Ammon's horn (tissue), 1 donor: Measurements from ENCODE around the gene NTN1.

Experiments
- DNase-seq: peaks from one replicate; pipeline ENCODE4 v3.0.0-alpha.2; 2016; ENCODE audit warnings: low spot score

Gene NTN1

DNA sequence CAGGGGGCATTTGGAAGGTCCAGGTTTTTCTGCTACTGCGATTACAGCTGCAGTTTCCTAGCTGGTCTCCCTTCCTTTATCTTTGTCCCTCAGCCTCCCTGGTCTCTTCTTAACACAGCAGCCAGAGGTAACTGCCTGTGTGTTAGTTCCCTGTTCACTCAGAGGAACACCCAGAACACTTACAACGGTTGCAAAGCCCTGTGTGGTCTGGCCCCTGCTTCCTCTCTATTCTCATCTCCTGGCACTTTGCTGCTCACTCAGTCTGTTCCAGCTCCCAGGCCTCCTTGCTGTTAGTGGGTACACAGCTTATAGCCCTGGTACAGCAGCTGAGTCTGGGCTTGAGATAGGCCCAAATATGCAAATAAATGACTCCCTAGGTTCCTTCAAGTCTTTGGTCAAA, 16.4 kb downstream of the NTN1 start:
- DNase-seq, result no peak

DNA sequence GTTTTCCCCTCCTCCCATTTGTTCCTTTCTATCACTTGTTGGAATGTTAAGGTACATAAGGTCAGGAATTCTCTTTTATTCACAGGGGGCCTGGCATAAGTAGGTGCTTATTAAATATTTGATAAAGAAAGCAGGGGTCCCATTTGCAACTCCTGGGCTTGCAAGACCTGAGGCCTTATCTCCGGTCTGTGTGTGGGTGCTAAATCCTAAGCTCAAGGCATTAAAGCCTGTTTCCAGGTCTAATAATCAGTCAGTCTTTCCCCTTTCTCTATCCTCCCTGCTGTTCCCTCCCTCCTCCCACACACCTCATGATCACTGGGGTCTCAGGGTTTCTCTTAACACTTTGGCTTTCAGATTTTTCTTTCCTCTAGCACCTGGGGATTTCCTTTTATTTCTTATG, 17.1 kb downstream of the NTN1 start:
- no peak for DNase-seq

- peak; percentile 24 for DNase-seq
Measured at GRCh38 chr17:9044772-9045463, 23.6 kb downstream of the NTN1 start.

DNA sequence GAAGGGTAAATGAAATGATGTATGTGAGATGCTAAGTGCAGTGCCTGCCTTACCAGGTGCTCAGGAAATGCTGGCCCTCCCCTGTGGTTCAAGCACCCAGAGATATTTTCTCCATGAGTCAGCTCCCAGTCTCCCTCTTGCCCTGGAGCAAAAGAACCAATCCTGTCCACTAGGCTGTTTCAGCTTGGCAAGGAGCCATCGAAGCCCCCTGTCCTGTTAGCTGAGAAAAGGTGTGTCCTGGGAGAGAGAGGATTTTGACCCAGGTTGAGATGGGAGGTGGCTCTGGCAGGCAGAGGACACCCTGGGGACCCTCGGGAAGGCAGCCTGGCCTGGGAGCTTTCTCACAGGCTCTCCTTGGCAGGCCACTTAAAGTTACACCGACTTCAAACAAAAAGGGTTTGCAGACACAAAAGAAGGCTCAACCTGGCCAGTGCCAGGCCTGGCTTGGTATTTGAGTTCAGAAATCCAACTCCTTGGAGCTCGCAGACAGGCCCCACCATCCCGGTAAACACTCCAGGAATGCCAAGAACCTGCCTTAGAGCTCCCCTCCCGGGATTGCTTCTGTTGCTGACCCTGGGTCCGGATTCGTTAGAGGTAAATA, 29.6 kb downstream of the NTN1 start:
- no peak for DNase-seq

GRCh38 chr17:9051561-9051960, 30.3 kb downstream of the NTN1 start:
- DNase-seq, result no peak

DNA sequence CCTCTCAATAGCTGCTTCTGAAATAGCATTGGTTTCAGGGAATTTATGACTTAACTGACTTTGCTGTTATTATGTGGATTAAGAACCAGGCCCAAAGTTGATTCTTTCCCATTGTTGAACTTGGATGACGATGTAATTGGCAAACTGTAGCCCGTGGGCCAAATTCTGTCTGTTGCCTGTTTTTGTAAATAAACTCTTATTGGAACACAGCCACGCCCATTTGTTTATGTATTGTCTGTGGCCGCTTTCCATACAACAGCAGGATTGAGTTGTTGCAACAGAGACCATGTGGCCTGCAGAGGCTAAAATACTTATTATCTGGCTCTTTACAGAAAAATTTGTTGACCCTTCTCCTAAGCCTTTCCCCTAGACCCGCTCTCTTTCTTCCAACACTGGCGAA, 31.6 kb downstream of the NTN1 start:
- DNase-seq, result no peak

DNA sequence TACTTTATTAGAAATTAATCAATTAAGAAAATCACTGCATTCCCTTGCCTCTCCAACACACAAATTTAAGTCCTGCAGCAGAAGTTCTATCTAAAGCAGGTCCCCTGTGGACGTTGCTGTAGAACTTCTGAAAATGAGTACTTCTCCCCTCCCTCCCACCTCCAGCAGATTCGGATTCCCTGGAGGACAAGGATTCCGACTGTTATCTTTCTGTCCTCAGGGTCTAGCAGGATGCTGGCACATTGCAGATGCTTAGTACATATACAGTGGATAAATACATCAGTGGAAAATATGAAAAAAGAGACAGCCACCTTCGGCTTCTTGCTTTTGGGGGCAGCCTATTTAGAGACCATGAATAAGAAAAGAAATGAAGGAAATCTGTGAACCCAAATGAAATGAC, 32.1 kb downstream of the NTN1 start:
- DNase-seq, result no peak

DNA sequence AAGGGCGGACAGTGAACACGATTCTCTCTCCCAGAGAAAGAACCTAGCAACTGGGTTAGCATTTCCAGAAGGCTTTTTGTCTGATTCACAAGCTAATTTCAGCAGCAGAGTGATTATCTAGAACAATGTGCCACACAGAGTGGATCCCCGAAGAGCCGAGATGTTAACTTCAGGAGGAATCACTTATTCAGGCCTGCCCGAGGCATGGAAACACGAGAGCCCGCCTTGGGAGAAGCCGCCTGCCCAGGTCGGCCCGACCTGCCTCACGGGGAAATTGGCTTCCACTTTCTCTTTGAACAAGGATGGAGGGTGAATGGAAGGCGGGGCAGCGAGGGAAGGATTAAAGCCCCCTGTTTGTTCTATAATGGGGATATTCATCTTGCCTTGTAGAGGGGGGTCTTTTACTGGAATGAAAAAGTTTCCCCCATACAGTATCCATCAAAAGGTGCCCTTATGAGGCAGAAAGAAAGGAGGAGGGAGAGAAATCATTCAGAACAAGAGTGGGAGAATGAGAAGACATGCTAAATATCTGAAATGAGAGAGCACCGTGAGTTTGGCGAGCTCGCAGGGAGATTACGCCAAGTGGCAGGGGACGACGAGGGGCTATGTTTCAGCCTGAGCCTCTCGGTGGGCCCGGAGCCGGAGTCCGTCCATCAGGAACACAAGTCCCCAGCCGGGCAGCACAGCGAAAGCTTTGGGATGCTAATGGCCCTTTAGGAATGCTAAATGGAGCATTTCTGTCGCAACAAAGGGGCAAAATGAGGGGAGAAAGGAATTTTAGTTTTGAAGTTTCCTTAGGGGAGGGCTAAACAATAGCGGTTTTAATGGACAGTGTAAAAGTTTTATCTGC, 33.0 kb downstream of the NTN1 start:
- no peak for DNase-seq

DNA sequence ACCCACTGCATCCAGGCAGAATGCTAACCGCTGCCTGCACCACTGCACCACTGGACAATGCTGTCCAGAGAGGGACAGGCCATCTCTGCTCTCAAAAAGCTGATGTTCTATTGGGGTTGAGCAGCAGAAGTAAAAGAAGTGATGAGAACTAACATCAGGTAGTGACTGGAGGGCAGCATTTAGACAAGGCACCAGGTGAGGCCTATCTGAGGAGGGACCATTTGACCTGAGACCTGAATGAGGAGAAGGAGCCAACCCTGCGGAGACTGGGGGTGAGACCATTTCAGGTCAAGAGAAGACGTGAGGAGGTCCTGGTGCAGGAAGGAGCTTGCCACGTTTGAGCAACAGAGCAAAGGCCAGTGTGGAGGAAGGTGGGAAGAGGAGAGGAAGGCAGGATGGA, 34.0 kb downstream of the NTN1 start:
- DNase-seq, result no peak

GRCh38 chr17:9056566-9056965, 35.3 kb downstream of the NTN1 start:
- no peak for DNase-seq

DNA sequence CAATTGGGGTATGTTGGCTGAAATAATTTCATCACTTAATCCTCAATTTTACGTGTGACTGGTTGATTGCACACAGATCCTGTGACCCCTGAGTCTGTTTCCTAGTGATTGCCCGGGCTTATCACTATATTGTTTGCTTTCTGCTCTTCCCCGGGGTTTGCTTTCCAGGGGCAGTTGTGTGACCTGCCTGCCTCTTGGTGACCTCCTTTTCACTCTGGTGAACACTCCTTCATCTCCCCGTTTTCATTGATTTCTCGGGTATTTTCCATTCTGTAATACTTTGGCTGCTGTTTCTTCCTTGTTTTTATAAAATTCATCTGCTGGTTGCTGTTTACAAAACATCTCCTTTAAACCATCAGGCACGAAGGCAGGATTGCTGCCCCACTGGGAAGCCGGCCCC, 36.0 kb downstream of the NTN1 start:
- no peak for DNase-seq

DNA sequence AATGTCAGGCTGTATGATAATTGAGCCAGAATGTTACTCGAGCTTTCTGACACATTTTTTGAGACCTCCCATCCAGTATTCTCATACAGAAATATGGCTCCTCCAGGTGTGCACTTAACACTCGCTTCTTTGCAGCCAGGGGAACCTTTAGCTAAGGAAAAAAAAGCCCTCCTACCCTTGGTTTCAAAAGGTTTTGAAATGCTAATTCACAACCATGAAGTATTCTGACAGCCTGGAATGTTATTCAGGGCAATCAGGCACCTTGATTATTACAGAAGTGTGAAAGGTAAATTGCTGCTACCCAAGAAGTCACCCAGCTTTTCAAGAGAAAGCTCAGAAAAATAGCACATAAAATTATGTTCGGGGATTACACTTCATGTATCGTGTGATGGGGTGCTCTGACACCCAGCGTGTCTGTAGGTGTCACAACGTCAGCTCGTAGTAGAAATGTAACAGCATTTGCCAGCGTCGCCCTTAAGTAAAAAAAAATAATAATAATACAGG, 41.1 kb downstream of the NTN1 start:
- no peak for DNase-seq

DNA sequence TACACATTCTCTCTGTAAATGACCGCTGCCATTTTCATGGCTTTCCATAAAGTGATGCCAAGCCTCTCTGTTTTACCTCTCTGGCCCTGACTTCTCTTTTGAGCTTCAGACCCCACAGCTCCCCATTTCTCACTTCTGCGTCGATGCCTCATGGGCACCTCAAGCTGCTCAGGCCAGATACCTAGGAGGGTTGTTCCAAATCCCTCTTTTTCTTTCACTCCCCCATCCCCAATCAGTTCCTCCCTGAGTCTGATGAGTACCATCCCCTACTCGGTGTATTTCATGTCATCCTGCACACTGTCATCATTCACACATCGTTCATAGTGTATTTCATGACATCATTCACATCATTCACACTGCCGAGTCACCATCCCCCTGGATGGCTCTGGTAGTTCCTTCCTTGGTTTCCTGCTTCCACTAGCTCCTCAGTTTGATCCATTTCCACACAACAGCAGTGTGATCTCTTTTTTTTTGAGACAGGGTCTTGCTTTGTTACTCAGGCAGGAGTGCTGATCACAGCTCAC, 43.1 kb downstream of the NTN1 start:
- DNase-seq, result no peak

DNA sequence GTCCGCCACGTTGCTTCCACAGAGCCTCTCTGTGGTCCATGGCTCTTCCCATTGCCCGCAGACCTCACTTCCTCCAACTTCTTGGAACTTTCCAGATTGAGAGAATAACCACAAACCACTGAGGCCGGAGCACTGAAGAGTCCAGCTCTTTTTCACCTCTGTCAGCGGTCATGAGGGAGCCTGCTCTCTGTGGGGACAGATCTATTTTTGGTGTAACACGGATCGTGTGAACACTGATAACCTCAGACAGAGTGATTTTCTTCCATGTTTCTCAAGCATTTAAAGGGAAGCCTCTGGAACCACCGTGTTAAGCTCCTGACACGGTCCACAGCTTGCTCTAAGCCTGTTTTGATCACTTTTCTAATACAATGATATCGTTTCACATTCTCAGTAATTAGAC, 49.7 kb downstream of the NTN1 start:
- DNase-seq, result no peak

DNA sequence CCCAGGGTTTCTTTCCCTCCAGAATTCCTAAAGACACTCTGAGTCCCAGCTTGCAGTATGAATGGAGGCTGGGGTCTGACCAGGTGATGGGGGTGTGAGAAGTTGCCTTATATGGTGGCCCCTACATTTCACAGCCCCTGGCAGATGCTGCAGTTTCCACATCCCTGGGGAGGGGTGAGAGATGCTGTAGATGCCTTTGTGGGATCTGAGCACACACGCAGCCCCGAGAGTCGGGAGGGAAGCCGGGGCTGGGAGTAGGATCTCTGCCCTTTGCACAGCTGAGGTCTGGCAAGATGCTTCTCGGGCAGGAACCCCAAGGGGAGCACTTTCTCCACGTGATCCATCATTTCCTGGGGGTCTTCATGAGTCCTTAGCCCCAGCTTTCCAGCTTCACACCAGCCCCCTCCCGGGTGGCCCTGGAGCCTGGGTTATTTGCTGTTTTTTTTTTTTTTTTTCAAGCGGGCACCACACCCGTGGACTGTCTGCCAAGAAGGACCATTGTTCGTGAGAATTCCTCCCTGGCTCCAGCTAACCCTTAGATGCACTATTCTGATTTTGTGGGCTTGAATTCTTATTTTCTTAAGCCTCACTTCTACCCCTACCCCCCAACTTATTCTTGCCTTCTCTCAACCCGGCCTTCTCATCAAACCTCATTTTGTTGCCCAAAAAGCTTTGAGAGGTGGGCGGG, 50.6 kb downstream of the NTN1 start:
- no peak for DNase-seq

DNA sequence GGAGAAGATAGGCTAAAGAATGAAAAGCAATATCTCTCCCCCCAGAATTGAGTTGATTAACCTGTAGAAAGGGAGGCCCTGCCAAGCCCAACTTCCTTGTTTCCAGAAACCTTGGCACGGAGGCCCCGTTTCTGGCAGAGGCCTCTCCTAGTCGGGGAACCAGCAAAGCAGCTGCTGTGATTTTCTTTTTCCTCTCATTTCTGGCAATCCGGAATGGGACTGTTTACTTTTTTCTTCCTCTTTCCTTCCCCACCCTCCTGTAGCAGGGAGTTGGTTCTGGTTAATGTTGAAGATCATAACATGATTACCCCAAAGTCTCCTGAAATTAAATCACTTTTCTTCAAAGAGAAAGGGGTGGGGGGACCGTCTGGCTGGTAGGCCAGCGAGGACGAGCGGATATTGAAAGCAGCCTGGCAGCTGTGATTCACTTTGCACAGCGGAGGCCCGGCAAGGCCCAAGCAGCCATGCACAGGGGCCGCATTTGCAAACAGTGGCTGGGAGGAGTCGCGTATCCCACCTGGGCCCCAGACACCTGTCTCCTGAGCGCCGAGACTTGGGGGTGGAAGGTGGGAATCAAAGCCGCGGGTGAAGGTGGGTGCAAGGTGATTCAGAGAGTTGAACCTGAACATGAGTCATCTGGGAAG, 51.5 kb downstream of the NTN1 start:
- DNase-seq, result no peak

- DNase-seq, result no peak
Measured at GRCh38 chr17:9074131-9074530, 52.8 kb downstream of the NTN1 start.

GRCh38 chr17:9079461-9080103, 58.3 kb downstream of the NTN1 start:
- DNase-seq, result no peak

GRCh38 chr17:9080296-9080914, 59.1 kb downstream of the NTN1 start:
- no peak for DNase-seq

DNA sequence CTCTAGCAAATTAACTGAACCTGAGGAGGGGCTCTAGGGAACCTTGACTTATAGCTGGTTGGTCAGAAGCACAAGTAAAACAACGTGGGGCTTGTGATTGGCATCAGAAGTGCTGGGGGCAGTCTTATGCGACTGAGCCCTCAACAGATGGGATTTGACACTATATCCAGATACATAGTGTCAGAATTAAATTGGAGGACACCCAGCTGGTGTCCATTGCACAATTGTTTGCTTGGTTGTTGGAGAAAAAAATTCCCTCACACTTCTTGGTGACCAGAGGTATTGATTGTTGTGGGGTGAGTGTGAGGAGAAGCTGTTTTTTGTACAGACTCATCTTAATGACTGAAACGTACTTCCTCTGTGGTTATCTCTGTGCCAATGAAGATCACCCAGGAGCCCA, 59.7 kb downstream of the NTN1 start:
- no peak for DNase-seq

DNA sequence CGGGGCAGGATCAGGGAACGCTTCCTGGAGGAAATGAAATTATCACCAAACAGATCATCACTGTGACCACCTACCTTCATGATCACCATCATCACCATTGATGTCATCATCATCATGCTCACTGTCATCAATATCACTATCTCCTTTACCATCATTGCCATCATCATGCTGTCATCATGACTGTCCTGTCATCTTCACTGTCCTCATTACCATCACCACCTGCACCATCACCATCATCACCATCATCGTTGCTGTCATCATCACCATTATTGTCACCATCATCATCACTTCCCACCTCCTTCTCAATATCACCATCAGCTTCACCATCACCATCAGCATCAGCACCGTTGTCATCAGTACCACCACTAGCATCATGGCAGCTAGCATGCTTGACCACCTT, 65.3 kb downstream of the NTN1 start:
- DNase-seq, result no peak
